A673 (cell line): ENCODE data around the gene ARNT2.

ENCODE experiments used
- EZH2 ChIP-seq: fragments of 200-600 bp; sonication (generic); IDR thresholded peaks from 2 replicates; pipeline ENCODE4 v1.6.1; 2017; ENCODE audit warnings: borderline replicate concordance, low read depth, mild to moderate bottlenecking, mixed read lengths, antibody characterized with exemption, low read length; ENCODE audit not compliant: poor library complexity, severe bottlenecking
- TF ChIP-seq, protein P1 (sequence below): fragments of 300-800, 200-600 bp; sonication (generic); conservative IDR thresholded peaks from 2 replicates; pipeline ENCODE4 v1.5.1; 2017; ENCODE audit warnings: low read depth, mild to moderate bottlenecking, antibody characterized with exemption, low read length, moderate library complexity, mixed read lengths

DNA sequence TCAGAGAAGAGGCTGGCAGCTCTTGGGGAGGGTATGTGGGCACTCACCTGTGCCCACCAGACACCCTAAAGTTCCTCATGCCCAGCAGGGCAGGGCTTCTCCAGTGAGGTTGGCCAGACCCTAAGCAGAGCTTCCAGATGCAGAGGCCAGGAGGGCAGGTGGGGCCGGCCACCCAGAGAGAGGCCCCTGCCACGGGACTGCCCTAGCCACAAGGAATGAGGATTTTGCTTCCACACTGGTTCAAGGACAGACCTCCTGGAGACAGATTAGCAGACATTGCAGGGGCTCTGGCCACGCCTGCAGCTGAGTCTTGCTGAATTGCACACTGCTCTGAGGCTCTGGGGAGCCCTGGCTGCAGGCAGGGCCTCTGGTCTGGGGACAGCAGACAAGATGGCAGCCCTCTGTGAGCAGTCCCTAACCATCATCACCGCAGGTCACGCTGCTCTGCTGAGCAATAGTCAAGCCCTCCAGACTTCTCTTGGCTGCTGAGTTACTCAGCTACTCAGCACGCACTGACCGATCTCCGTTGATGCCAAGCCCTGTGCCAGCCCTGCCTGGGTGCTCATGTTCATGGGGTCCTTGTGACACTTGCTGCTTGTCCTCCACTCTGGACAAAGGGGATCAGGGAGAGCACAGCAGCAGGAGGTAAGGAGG lies 173.5 kb downstream of the ARNT2 start:
- no peak for TF ChIP-seq EZH2
- TF ChIP-seq, protein P1, sequence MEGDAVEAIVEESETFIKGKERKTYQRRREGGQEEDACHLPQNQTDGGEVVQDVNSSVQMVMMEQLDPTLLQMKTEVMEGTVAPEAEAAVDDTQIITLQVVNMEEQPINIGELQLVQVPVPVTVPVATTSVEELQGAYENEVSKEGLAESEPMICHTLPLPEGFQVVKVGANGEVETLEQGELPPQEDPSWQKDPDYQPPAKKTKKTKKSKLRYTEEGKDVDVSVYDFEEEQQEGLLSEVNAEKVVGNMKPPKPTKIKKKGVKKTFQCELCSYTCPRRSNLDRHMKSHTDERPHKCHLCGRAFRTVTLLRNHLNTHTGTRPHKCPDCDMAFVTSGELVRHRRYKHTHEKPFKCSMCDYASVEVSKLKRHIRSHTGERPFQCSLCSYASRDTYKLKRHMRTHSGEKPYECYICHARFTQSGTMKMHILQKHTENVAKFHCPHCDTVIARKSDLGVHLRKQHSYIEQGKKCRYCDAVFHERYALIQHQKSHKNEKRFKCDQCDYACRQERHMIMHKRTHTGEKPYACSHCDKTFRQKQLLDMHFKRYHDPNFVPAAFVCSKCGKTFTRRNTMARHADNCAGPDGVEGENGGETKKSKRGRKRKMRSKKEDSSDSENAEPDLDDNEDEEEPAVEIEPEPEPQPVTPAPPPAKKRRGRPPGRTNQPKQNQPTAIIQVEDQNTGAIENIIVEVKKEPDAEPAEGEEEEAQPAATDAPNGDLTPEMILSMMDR = no peak
